OCI-LY7 (cell line): Measurements from ENCODE around the gene SETD7. TPM values are rescaled to one million over a fixed set of nuclear protein-coding genes. Genes with fewer than 3 reads are reported as not detected.

Source experiments
- BruUV-seq: library from RNA; stranded (reverse); fragments of 400-500 nt; replicated peaks from 2 replicates; lab custom pipeline; 2021; lab: Mats Ljungman, UMichigan
- CTCF ChIA-PET: fragments of 300-600 bp; sonication (Branson Sonifier 250); formaldehyde crosslinking; loops from one replicate; lab custom pipeline; 2022; ENCODE audit warnings: antibody characterized with exemption; ENCODE audit not compliant: unreplicated experiment; lab: Charles Lee
- POLR2A ChIA-PET: fragments of 300-600 bp; sonication (Branson Sonifier 250); formaldehyde crosslinking; loops from one replicate; lab custom pipeline; 2022; ENCODE audit warnings: antibody characterized with exemption; lab: Charles Lee
- DNase-seq: peaks from one replicate; pipeline ENCODE4 v3.0.0-alpha.2; 2015; ENCODE audit warnings: low spot score
- H2AFZ ChIP-seq: fragments of 200-600 bp; sonication (generic), shearing (Covaris generic); 2 replicates; pipeline ENCODE4 v1.6.1; 2014; ENCODE audit warnings: mild to moderate bottlenecking, antibody characterized with exemption, low read length, moderate library complexity
- H3K27ac ChIP-seq: fragments of 200-600 bp; sonication (generic); 2 replicates; pipeline ENCODE4 v1.5.1; 2014; ENCODE audit warnings: mixed run types, low read depth, mild to moderate bottlenecking, moderate library complexity, low read length, inconsistent platforms; ENCODE audit not compliant: poor library complexity, severe bottlenecking
- H3K36me3 ChIP-seq: fragments of 200-600 bp; sonication (generic); 2 replicates; pipeline ENCODE4 v1.6.1; 2014; ENCODE audit warnings: mild to moderate bottlenecking, antibody characterized with exemption, low read length, moderate library complexity, mixed read lengths; ENCODE audit not compliant: insufficient read depth
- H3K4me1 ChIP-seq: fragments of 200-600 bp; sonication (generic); 2 replicates; pipeline ENCODE4 v1.5.1; 2014; ENCODE audit warnings: mild to moderate bottlenecking, low read length; ENCODE audit not compliant: insufficient read depth, poor library complexity, severe bottlenecking
- H3K4me2 ChIP-seq: fragments of 200-600 bp; sonication (generic); 2 replicates; pipeline ENCODE4 v1.6.1; 2014; ENCODE audit warnings: mild to moderate bottlenecking, low read length
- H3K4me3 ChIP-seq: fragments of 200-600 bp; sonication (generic); 2 replicates; pipeline ENCODE4 v1.5.1; 2014; ENCODE audit warnings: mild to moderate bottlenecking, low read depth, low read length; ENCODE audit not compliant: poor library complexity, severe bottlenecking
- H3K79me2 ChIP-seq: fragments of 200-600 bp; sonication (generic); 2 replicates; pipeline ENCODE4 v1.6.1; 2016; ENCODE audit warnings: low read depth, mild to moderate bottlenecking, low read length, moderate library complexity, mixed read lengths; ENCODE audit not compliant: insufficient read depth
- H3K9me2 ChIP-seq: fragments of 200-600 bp; sonication (generic); 2 replicates; pipeline ENCODE4 v1.6.1; 2016; ENCODE audit warnings: mild to moderate bottlenecking, low read length, mixed read lengths; ENCODE audit not compliant: insufficient read depth
- H3K9me3 ChIP-seq: fragments of 200-600 bp; sonication (generic); 2 replicates; pipeline ENCODE4 v1.6.1; 2014; ENCODE audit warnings: mild to moderate bottlenecking, mixed run types, low read length, mixed read lengths
- H4K20me1 ChIP-seq: fragments of 200-600 bp; sonication (generic); 2 replicates; pipeline ENCODE4 v1.6.1; 2014; ENCODE audit warnings: mild to moderate bottlenecking, antibody characterized with exemption, low read length, moderate library complexity, mixed read lengths; ENCODE audit not compliant: insufficient read depth
- CTCF ChIP-seq: fragments of 200-600 bp; sonication (generic); conservative IDR thresholded peaks from 2 replicates; pipeline ENCODE4 v1.5.1; 2014; ENCODE audit warnings: mild to moderate bottlenecking, antibody characterized with exemption, low read length, moderate library complexity, mixed read lengths
- EZH2phosphoT487 ChIP-seq: fragments of 200-600 bp; sonication (generic); IDR thresholded peaks from 2 replicates; pipeline ENCODE4 v1.6.1; 2018; ENCODE audit warnings: low read depth, borderline replicate concordance, mild to moderate bottlenecking, mixed run types, antibody characterized with exemption, low read length, moderate library complexity, mixed read lengths
- intact Hi-C: fragments of 100-400 bp; cut with micrococcal nuclease; formaldehyde crosslinking; loops from one replicate; pipeline ENCODE4 v1.10.0; 2022; ENCODE audit not compliant: unreplicated experiment
- total RNA-seq, 2 experiments: library from RNA; depleted of rRNA in 1 of 2; stranded (reverse); fragments of >200 nt in 1 of 2; shearing (Covaris generic) in 1 of 2; gene quantifications; 2 replicates each; pipeline ENCODE4 v1.2.3, GENCODE V29; 2014 to 2022

Gene SETD7
- total RNA-seq, 2 experiments from 2014 or later: 17.6 to 37.3 TPM

- intact Hi-C loops: no loop called here
- no peak overlapping the region for H3K4me3 ChIP-seq
- no peaks in the 10 kb centered on the region for H4K20me1 ChIP-seq
- no peaks in the 10 kb centered on the region for H3K9me2 ChIP-seq
- no peak for TF ChIP-seq CTCF
- TF ChIP-seq EZH2phosphoT487: no peak
- H2AFZ ChIP-seq: no peak overlapping the region
- no peak overlapping the region for H3K27ac ChIP-seq
- H3K4me1 ChIP-seq: no peaks in the 10 kb centered on the region
- no TSS peak for BruUV-seq
- H3K36me3 ChIP-seq: no peaks in the 10 kb centered on the region
- DNase-seq: no peak
- H3K4me2 ChIP-seq: no peak overlapping the region
- ChIA-PET POLR2A (no interaction called here), CTCF (no interaction called here)
- no peaks in the 10 kb centered on the region for H3K9me3 ChIP-seq
- H3K79me2 ChIP-seq: no peaks in the 10 kb centered on the region
These were observed 74.6 kb downstream of the SETD7 start for GRCh38 chr4:139481465-139481864.

- Histone ChIP-seq H3K36me3 (peaks cover 27% of the 10 kb centered on the region), H3K4me3 (no peak overlapping the region), H3K27ac (no peak overlapping the region), H3K4me1 (no peaks in the 10 kb centered on the region), H4K20me1 (no peaks in the 10 kb centered on the region), H3K4me2 (no peak overlapping the region), H3K9me3 (peaks cover 14% of the 10 kb centered on the region; the same call in 1 of the 2 replicates), H3K79me2 (peaks cover 3% of the 10 kb centered on the region; the same call in 1 of the 2 replicates), H2AFZ (no peak overlapping the region), H3K9me2 (no peaks in the 10 kb centered on the region)
- POLR2A ChIA-PET: interaction anchor here (0.6 to 1.9 kb wide), 5 partner anchors 10 to 583 kb away, joined by 3 to 5 read pairs (median 4); no protein-coding TSS in a partner anchor
- TF ChIP-seq EZH2phosphoT487 (no peak), CTCF (no peak)
- CTCF ChIA-PET: no interaction called here
- intact Hi-C loops: no loop called here
- BruUV-seq: no TSS peak
- DNase-seq: no peak
These were observed 79.7 kb downstream of the SETD7 start for GRCh38 chr4:139476363-139476762.

- H3K36me3 ChIP-seq: peaks cover 27% of the 10 kb centered on the region
- peaks cover 9% of the 10 kb centered on the region; the same call in 1 of the 2 replicates for H3K79me2 ChIP-seq
- ChIA-PET CTCF (no interaction called here), POLR2A (no interaction called here)
- H4K20me1 ChIP-seq: no peaks in the 10 kb centered on the region
- no peak overlapping the region for H3K4me3 ChIP-seq
- DNase-seq: no peak
- intact Hi-C loops: no loop called here
- no peak overlapping the region for H3K4me2 ChIP-seq
- no peaks in the 10 kb centered on the region for H3K9me2 ChIP-seq
- TF ChIP-seq CTCF (no peak), EZH2phosphoT487 (no peak)
- no TSS peak for BruUV-seq
- H3K27ac ChIP-seq: no peak overlapping the region
- H3K4me1 ChIP-seq: no peaks in the 10 kb centered on the region
- peaks cover 26% of the 10 kb centered on the region; the same call in 1 of the 2 replicates for H3K9me3 ChIP-seq
- H2AFZ ChIP-seq: no peak overlapping the region
These were observed 83.2 kb downstream of the SETD7 start for GRCh38 chr4:139472852-139473251.
